Gastroesophageal sphincter (tissue), 4 donors: ENCODE data around the gene CENPO. TPM values are rescaled to one million over a fixed set of nuclear protein-coding genes. Genes with fewer than 3 reads are reported as not detected.

Experiments used
- ATAC-seq: fragments of 150-250 bp; one replicate; pipeline ENCODE4 v1.9.1; 2016; ENCODE audit warnings: mild to moderate bottlenecking, moderate library complexity
- H3K27ac ChIP-seq, 4 donors: fragments of 200-600 bp; sonication (generic) in 3 of 4; 1 replicate in 3 of 4; 2 replicates in 1 of 4; pipeline ENCODE4 v1.5.1; 2016 to 2019
- H3K27me3 ChIP-seq: fragments of 200-600 bp; sonication (generic); one replicate; pipeline ENCODE4 v1.5.1; 2019
- H3K36me3 ChIP-seq, 2 donors: fragments of 200-600 bp; sonication (generic); one replicate each; pipeline ENCODE4 v1.5.1; 2019; ENCODE audit warnings: control low read depth in 1 of 2
- H3K4me1 ChIP-seq, 3 donors: fragments of 200-600 bp; sonication (generic); 1 replicate in 2 of 3; 2 replicates in 1 of 3; pipeline ENCODE4 v1.5.1; 2016 to 2019; ENCODE audit warnings: control low read depth in 2 of 3
- H3K4me3 ChIP-seq, 2 donors: fragments of 200-600 bp; sonication (generic); one replicate each; pipeline ENCODE4 v1.5.1; 2019; ENCODE audit warnings: mild to moderate bottlenecking in 1 of 2, moderate library complexity in 1 of 2
- H3K9me3 ChIP-seq, 3 donors: fragments of 200-600 bp; sonication (generic); one replicate each; pipeline ENCODE4 v1.5.1; 2017 to 2019; ENCODE audit warnings: control low read depth in 2 of 3
- CTCF ChIP-seq, 4 experiments: fragments of 200-600 bp in 2 of 4; fragments of 450-650 bp in 2 of 4; sonication (generic) in 1 of 4; IDR thresholded peaks; one replicate each; pipeline ENCODE4 v1.5.1; 2017 to 2019; ENCODE audit warnings: antibody characterized with exemption in 4 of 4, mild to moderate bottlenecking in 2 of 4, moderate library complexity in 2 of 4
- EP300 ChIP-seq: sonication (generic); formaldehyde crosslinking; IDR thresholded peaks from one replicate; pipeline ENCODE4 v1.6.1; 2017; ENCODE audit warnings: antibody characterized with exemption, mild to moderate bottlenecking
- POLR2A ChIP-seq, 2 donors: fragments of 450-650 bp; IDR thresholded peaks; one replicate each; pipeline ENCODE4 v1.6.1; 2017; ENCODE audit warnings: antibody characterized with exemption in 2 of 2, mild to moderate bottlenecking in 2 of 2, moderate library complexity in 1 of 2
- POLR2AphosphoS5 ChIP-seq: sonication (generic); formaldehyde crosslinking; IDR thresholded peaks from one replicate; pipeline ENCODE4 v1.6.1; 2017; ENCODE audit warnings: antibody characterized with exemption
- whole genome bisulfite sequencing, 2 donors: methylation state at CpG; one replicate each; pipeline ENCODE4 v1.1.5; 2018; ENCODE audit warnings: low coverage in 1 of 2; 5-methylcytosine and 5-hydroxymethylcytosine counted together
- total RNA-seq, 4 donors: library from RNA; depleted of rRNA; stranded (reverse); fragments of >200 nt; gene quantifications; one replicate each; pipeline ENCODE4 v1.1.0, GENCODE V29; 2016

CENPO gene
- total RNA-seq, 4 donors from 2014 or later: 0.31 to 3.8 (median 2.8) TPM

GRCh38 chr2:24840962-24841945 is 48.0 kb downstream of the CENPO start:
- no peaks in the 10 kb centered on the region for H3K27me3 ChIP-seq
- H3K4me3 ChIP-seq: no peak overlapping the region
- H3K36me3 ChIP-seq: peaks cover 0 to 65% of the 10 kb centered on the region in 2 donors
- TF ChIP-seq EP300: no peak
- TF ChIP-seq POLR2AphosphoS5: no peak
- no peak for TF ChIP-seq POLR2A (IDR thresholded peaks at IDR 0.05)
- no peak for TF ChIP-seq CTCF (IDR thresholded peaks at IDR 0.05)
- no peak for ATAC-seq
- no peaks in the 10 kb centered on the region for H3K4me1 ChIP-seq
- H3K27ac ChIP-seq: no peak overlapping the region
- 93% methylated on average over 5 to 6 of the region's 26 CpGs for WGBS, 2 donors
- H3K9me3 ChIP-seq: no peaks in the 10 kb centered on the region

- peaks cover 0 to 53% of the 10 kb centered on the region in 2 donors for H3K36me3 ChIP-seq
- H3K4me1 ChIP-seq: no peaks in the 10 kb centered on the region
- no peak for ATAC-seq
- H3K4me3 ChIP-seq: no peak overlapping the region
- TF ChIP-seq POLR2AphosphoS5 (no peak), POLR2A (IDR thresholded peaks at IDR 0.05) (no peak), EP300 (no peak), CTCF (IDR thresholded peaks at IDR 0.05) (no peak)
- no peak overlapping the region for H3K27ac ChIP-seq
- H3K27me3 ChIP-seq: no peaks in the 10 kb centered on the region
- H3K9me3 ChIP-seq: no peaks in the 10 kb centered on the region
- 94 to 97% methylated on average over 5 to 23 of the region's 39 CpGs for WGBS, 2 donors
Measured at GRCh38 chr2:24842081-24843050, 49.1 kb downstream of the CENPO start.

- Histone ChIP-seq H3K9me3 (no peaks in the 10 kb centered on the region), H3K4me3 (no peak overlapping the region), H3K4me1 (no peaks in the 10 kb centered on the region), H3K27ac (no peak overlapping the region), H3K27me3 (no peaks in the 10 kb centered on the region), H3K36me3 (peaks cover 0 to 43% of the 10 kb centered on the region in 2 donors)
- TF ChIP-seq CTCF (IDR thresholded peaks at IDR 0.05) (no peak), POLR2AphosphoS5 (no peak), POLR2A (IDR thresholded peaks at IDR 0.05) (no peak), EP300 (no peak)
- WGBS, 2 donors: 93 to 96% methylated on average over 9 to 12 of the region's 12 CpGs
- no peak for ATAC-seq
Measured at GRCh38 chr2:24843330-24843860, 50.2 kb downstream of the CENPO start.

GRCh38 chr2:24844023-24844685 is 50.9 kb downstream of the CENPO start:
- Histone ChIP-seq H3K4me1 (no peaks in the 10 kb centered on the region), H3K4me3 (no peak overlapping the region), H3K27ac (no peak overlapping the region), H3K36me3 (peaks cover 0 to 37% of the 10 kb centered on the region in 2 donors), H3K9me3 (no peaks in the 10 kb centered on the region), H3K27me3 (no peaks in the 10 kb centered on the region)
- no peak for TF ChIP-seq CTCF (IDR thresholded peaks at IDR 0.05)
- no peak for TF ChIP-seq EP300
- no peak for TF ChIP-seq POLR2A (IDR thresholded peaks at IDR 0.05)
- no peak for TF ChIP-seq POLR2AphosphoS5
- no peak for ATAC-seq
- 93 to 98% methylated on average over 7 to 8 of the region's 9 CpGs for WGBS, 2 donors
